Stimulated activated CD8-positive, alpha-beta memory T cell treated with anti-CD3 and anti-CD28 coated beads, Interleukin-12 subunit alpha, Interleukin-12 subunit beta, amount 100 ng/mL, for 4 hours (primary cell): ENCODE results near the gene SDC1.
"Not testable (repeated sequence)": the region's sequence is repeated elsewhere in the genome, so short reads cannot be mapped to it uniquely, and the experiment has no call there.

Experiments
- DNase-seq: peaks from one replicate; pipeline ENCODE4 v3.0.0-alpha.2; 2020; ENCODE audit warnings: low read depth

SDC1 gene

GRCh38 chr2:20224716-20225293, at the start of gene SDC1:
Gene SDC1 (minus strand): TSS chr2:20225130. CDS start chr2:20224867, 263 bp downstream.
- DNase-seq, result no peak

GRCh38 chr2:20273042-20273441, 48.1 kb upstream of the SDC1 start:
- no peak for DNase-seq

GRCh38 chr2:20268317-20268716, 43.4 kb upstream of the SDC1 start:
- DNase-seq, result not testable (repeated sequence)

- DNase-seq, result no peak
Measured at GRCh38 chr2:20267529-20267928, 42.6 kb upstream of the SDC1 start.

- DNase-seq, result no peak
Measured at GRCh38 chr2:20264629-20265028, 39.7 kb upstream of the SDC1 start.

GRCh38 chr2:20257411-20257810, 32.5 kb upstream of the SDC1 start:
- no peak for DNase-seq

- no peak for DNase-seq
Measured at GRCh38 chr2:20254731-20255130, 29.8 kb upstream of the SDC1 start.

- DNase-seq, result no peak
Measured at GRCh38 chr2:20250436-20250835, 25.5 kb upstream of the SDC1 start.

GRCh38 chr2:20249170-20249569, 24.2 kb upstream of the SDC1 start:
- DNase-seq, result no peak

GRCh38 chr2:20247084-20247483, 22.2 kb upstream of the SDC1 start:
- DNase-seq, result no peak

- DNase-seq, result not testable (repeated sequence)
Measured at GRCh38 chr2:20243637-20244036, 18.7 kb upstream of the SDC1 start.

- no peak for DNase-seq
Measured at GRCh38 chr2:20242727-20243377, 17.9 kb upstream of the SDC1 start.

GRCh38 chr2:20241973-20242726, 17.2 kb upstream of the SDC1 start:
- no peak for DNase-seq

GRCh38 chr2:20240291-20240690, 15.4 kb upstream of the SDC1 start:
- DNase-seq, result not testable (repeated sequence)

- no peak for DNase-seq
Measured at GRCh38 chr2:20236496-20236895, 11.6 kb upstream of the SDC1 start.

GRCh38 chr2:20235655-20236305, 10.8 kb upstream of the SDC1 start:
- no peak for DNase-seq

GRCh38 chr2:20234597-20234996, 9.7 kb upstream of the SDC1 start:
- not testable (repeated sequence) for DNase-seq

- DNase-seq, result no peak
Measured at GRCh38 chr2:20232837-20233207, 7.9 kb upstream of the SDC1 start.

- no peak for DNase-seq
Measured at GRCh38 chr2:20231598-20232026, 6.7 kb upstream of the SDC1 start.

GRCh38 chr2:20231159-20231558, 6.2 kb upstream of the SDC1 start:
- no peak for DNase-seq

GRCh38 chr2:20230114-20230425, 5.1 kb upstream of the SDC1 start:
- no peak for DNase-seq

- DNase-seq, result no peak
Measured at GRCh38 chr2:20229322-20230113, 4.6 kb upstream of the SDC1 start.
